Duodenal mucosa (tissue), 2 donors: ENCODE results near the gene DMGDH.
A peak's percentile ranks its signal among the peaks of the same experiment; 100 is the strongest.

Source experiments
- H3K27ac ChIP-seq: one replicate; pipeline ENCODE4 v1.7.0; 2013; ENCODE audit warnings: low read depth, low read length
- H3K27me3 ChIP-seq, 2 donors: one replicate each; pipeline ENCODE4 v1.7.0; 2013; ENCODE audit warnings: low read length in 2 of 2, control low read depth in 1 of 2; ENCODE audit not compliant: insufficient read depth in 2 of 2, control insufficient read depth in 1 of 2
- H3K36me3 ChIP-seq, 2 donors: one replicate each; pipeline ENCODE4 v1.7.0; 2013; ENCODE audit warnings: low read length in 2 of 2, control low read depth in 1 of 2; ENCODE audit not compliant: insufficient read depth in 2 of 2, control insufficient read depth in 1 of 2
- H3K4me1 ChIP-seq, 2 donors: one replicate each; pipeline ENCODE4 v1.7.0; 2013; ENCODE audit warnings: low read length in 2 of 2, control low read depth in 1 of 2; ENCODE audit not compliant: insufficient read depth in 2 of 2, control insufficient read depth in 1 of 2
- H3K4me3 ChIP-seq, 2 donors: one replicate each; pipeline ENCODE4 v1.7.0; 2013; ENCODE audit warnings: low read length in 2 of 2, low read depth in 1 of 2
- H3K9ac ChIP-seq, 2 donors: one replicate each; pipeline ENCODE4 v1.7.0; 2013; ENCODE audit warnings: low read length in 2 of 2, low read depth in 1 of 2
- H3K9me3 ChIP-seq, 2 donors: one replicate each; pipeline ENCODE4 v1.7.0; 2013; ENCODE audit warnings: low read length in 2 of 2, control low read depth in 1 of 2; ENCODE audit not compliant: control insufficient read depth in 1 of 2

The DMGDH gene

DNA sequence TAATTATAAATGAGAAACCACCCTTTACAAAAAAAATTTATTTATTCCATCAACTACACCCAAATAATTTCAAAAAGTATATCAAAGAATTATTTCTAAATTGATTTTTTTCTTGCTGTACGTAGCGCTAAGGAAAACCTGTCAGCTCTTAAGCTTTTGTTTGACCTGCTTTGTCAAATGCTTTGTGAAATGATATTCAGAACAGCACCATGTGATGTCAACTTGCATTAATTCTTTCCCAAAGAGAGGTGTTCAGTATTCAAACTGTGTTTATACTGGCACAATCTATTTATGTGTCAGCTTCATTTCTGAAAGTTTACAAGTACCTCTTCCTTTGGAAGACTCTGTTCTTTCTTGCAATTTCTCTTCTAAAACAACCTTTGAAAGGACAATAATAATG is 72.4 kb downstream of the DMGDH start:
- H3K9me3 ChIP-seq, result no peaks in the 10 kb centered on the region
- no peak overlapping the region for H3K27ac ChIP-seq
- no peak overlapping the region for H3K4me3 ChIP-seq
- H3K4me1 ChIP-seq, result no peaks in the 10 kb centered on the region
- H3K36me3 ChIP-seq, result no peaks in the 10 kb centered on the region
- no peaks in the 10 kb centered on the region for H3K27me3 ChIP-seq
- no peak overlapping the region for H3K9ac ChIP-seq

DNA sequence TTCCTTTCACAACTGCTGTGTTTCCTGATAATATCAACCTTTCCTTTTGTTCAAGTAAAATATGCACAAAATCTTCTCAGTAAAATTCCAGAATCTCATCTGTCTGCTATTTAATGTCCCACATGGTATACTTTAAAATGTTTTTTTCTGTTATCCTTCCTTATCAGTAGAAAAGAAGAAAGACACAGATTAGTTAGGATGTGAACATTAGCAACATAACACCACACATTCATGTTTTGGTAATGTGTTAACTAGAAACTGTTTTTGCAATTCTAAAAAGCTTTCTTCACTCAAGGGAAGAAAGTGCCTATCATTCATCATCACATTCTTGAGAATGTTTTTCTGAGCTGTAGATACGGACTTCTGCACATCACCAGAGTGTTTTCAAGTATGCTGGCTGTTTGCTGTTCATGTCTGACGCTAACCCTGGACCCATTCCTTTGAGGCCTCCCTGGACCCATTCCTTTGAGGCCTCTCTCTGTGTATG is 73.9 kb downstream of the DMGDH start:
- H3K4me1 ChIP-seq, result no peaks in the 10 kb centered on the region

DNA sequence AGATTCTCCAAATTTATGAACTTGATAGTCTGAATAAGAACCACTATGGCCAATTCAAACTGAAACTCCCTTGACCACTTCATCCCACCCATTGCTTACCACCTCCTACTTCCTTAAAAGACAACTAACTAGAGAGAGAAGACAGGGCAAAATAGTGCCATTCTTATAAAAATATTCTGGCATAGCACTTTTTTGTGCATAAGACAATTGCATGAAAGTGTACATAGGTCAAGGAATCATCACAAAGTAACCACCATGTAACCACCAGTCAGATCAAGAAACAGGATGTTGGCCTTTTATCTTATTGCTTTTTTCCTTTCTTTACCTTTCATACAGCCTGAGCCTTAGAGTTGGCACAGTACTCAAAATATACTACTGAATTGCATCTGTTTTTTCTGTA is 76.3 kb downstream of the DMGDH start:
- Histone ChIP-seq H3K27ac (no peak overlapping the region), H3K4me3 (no peak overlapping the region), H3K27me3 (no peaks in the 10 kb centered on the region), H3K9ac (no peak overlapping the region), H3K4me1 (no peaks in the 10 kb centered on the region), H3K36me3 (no peaks in the 10 kb centered on the region), H3K9me3 (no peaks in the 10 kb centered on the region)

More for the DNA sequence above, 73.9 kb downstream of the DMGDH start:
- no peaks in the 10 kb centered on the region for H3K36me3 ChIP-seq
- no peaks in the 10 kb centered on the region for H3K9me3 ChIP-seq
- H3K27ac ChIP-seq, result no peak overlapping the region
- no peaks in the 10 kb centered on the region for H3K27me3 ChIP-seq
- no peak overlapping the region for H3K9ac ChIP-seq
- no peak overlapping the region for H3K4me3 ChIP-seq

DNA sequence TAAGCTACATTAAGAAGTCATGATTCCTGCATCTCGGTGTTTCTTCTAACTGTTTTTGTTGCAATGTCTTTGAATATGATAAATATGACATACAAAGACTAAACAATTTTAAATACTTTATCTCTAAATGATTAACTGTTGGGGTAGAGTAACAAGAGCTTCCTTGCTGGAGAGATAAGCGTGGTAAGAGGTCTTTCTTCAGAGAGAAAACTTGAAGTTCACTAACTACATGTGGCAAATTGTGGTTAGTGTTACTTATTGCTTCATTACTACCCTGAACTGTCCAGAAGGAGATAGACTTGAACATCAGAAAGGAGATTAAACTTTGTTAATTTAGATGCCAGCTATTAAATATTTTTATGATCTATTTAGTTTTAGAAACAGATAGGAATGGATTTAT is 77.3 kb downstream of the DMGDH start:
- Histone ChIP-seq H3K9me3 (no peaks in the 10 kb centered on the region), H3K36me3 (no peaks in the 10 kb centered on the region), H3K27me3 (no peaks in the 10 kb centered on the region), H3K4me1 (no peaks in the 10 kb centered on the region), H3K9ac (no peak overlapping the region), H3K4me3 (no peak overlapping the region), H3K27ac (no peak overlapping the region)

DNA sequence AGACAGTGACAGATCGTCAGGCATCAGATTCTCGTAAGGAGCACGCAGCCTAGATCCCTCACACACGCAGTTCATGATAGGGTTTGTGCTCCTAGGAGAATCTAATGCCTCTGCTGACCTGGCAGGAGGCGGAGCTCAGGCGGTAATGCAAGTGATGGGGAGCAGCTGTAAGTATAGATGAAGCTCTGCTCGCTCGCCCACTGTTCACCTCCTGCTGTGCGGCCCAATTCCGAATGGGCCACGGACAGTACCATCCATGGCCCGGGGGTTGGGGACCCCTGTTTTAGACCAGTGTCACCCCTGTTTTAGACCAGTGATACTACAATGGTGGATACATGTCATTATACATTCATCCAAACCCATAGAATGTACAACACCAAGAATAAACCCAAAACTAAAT is 80.4 kb downstream of the DMGDH start:
- Histone ChIP-seq H3K27me3 (no peaks in the 10 kb centered on the region), H3K4me1 (peaks cover 6 to 7% of the 10 kb centered on the region in 2 donors), H3K27ac (no peak overlapping the region), H3K9me3 (no peaks in the 10 kb centered on the region), H3K4me3 (no peak overlapping the region), H3K9ac (no peak overlapping the region), H3K36me3 (no peaks in the 10 kb centered on the region)

DNA sequence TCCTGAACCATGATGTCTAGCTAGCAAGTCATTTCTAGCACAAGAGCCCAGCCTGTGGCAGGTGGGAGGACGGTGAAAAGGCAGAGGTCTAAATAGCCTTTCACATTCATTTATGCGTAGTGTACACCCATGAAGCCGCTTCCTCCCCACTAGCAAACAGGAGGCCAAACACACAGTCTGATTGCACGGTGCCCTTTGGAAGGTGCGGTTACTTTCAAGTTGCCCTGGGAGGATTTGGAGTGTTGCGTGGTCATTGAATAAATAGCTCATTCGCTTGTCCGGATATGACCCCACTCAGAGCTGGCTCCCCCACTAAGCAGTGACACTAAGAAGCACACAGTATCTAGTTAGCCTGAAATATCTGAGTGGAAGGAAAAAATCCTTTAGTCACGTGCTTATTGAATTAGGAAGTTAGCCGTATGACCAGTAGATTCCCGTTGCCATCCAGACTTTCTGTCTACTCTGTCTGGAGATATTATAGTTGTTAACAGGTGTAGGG is 83.7 kb downstream of the DMGDH start:
- peak overlapping the region; percentile 84 to 89 for H3K4me3 ChIP-seq
- H3K9me3 ChIP-seq, result no peaks in the 10 kb centered on the region
- peak overlapping the region; percentile 53 to 75 for H3K9ac ChIP-seq
- peak overlapping the region; percentile 90 for H3K27ac ChIP-seq
- H3K27me3 ChIP-seq, result no peaks in the 10 kb centered on the region
- peaks cover 14 to 20% of the 10 kb centered on the region in 2 donors for H3K4me1 ChIP-seq
- H3K36me3 ChIP-seq, result no peaks in the 10 kb centered on the region

DNA sequence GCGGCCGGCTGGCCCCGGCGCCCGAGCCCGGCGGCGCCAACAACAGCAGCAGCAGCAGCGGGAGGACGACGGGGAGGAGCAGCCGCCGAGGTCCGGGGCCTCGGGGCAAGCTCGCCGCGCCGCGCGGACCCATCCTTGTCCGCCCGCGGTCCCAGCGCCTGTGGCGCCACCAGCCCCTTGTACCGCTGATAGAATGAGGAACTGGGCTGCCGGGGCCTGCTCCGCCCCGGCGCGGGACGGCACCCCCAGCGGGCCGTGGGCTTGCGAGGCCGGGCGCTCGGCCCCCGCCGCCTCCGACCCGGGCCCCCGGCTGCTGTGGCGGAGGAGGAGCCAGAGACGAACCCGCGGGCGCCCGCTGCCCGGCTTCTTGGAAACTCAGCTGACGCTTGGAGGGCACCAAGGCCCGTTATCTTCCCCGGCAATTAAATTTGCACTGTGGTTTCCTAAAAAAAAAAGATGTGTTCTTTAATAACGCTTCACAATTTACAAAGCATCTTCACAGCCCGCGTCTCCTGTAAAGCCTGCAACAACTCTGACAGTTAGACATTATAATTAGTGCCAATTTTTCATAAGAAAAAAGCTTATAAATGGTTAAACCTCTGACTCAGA is 84.3 kb downstream of the DMGDH start, which contains the start of gene ARSB:
Gene ARSB, minus strand, starts transcription at position 195 of the 609 bp plus-strand sequence. Its CDS starts 62 bp downstream, at position 133.
- peak within 1 kb of the TSS; percentile 90 for H3K27ac ChIP-seq
- H3K9me3 ChIP-seq, result no peaks in the 10 kb centered on the region
- H3K4me3 ChIP-seq, result peak within 1 kb of the TSS; percentile 84 to 89
- H3K27me3 ChIP-seq, result no peaks in the 10 kb centered on the region
- no peaks in the 10 kb centered on the region for H3K36me3 ChIP-seq
- H3K9ac ChIP-seq, result peak within 1 kb of the TSS; percentile 73 to 75
- peaks cover 14 to 21% of the 10 kb centered on the region in 2 donors for H3K4me1 ChIP-seq

DNA sequence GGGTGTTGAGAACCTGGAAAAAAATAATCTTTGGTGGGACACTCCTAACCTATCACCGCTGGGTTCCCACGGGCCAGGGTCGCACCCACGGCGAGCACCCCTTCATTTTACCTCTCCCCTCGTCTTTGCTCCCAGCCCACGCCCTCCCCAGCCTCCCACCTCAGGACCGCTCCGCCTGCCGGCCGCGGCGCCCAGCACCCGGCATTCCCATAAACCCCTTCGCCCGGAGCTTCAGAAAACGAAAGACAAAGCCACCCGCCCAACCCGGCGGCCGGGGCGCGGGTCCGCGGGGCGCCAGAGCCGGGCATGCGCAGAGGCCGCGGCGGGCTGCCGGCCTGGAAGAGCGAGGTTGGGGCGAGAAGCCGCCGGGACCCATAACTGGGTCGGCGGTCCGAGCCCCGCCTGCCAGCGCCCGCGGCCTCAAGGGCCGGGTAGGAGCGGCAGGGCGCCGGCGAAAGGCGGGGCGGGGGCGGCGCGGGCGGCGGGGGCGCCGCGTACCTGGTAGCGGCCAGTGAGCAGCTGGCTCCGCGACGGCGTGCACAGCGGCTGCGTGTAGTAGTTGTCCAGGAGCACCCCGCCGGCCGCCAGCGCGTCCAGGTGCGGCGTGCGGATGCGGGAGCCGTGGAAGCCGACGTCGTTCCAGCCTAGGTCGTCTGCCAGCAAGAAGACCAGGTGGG is 84.9 kb downstream of the DMGDH start:
- H3K27me3 ChIP-seq, result no peaks in the 10 kb centered on the region
- peaks cover 14 to 24% of the 10 kb centered on the region in 2 donors for H3K4me1 ChIP-seq
- H3K9ac ChIP-seq, result peak overlapping the region; percentile 73 to 75
- H3K9me3 ChIP-seq, result no peaks in the 10 kb centered on the region
- no peaks in the 10 kb centered on the region for H3K36me3 ChIP-seq
- H3K4me3 ChIP-seq, result peak overlapping the region; percentile 84 to 89
- peak overlapping the region; percentile 90 for H3K27ac ChIP-seq

DNA sequence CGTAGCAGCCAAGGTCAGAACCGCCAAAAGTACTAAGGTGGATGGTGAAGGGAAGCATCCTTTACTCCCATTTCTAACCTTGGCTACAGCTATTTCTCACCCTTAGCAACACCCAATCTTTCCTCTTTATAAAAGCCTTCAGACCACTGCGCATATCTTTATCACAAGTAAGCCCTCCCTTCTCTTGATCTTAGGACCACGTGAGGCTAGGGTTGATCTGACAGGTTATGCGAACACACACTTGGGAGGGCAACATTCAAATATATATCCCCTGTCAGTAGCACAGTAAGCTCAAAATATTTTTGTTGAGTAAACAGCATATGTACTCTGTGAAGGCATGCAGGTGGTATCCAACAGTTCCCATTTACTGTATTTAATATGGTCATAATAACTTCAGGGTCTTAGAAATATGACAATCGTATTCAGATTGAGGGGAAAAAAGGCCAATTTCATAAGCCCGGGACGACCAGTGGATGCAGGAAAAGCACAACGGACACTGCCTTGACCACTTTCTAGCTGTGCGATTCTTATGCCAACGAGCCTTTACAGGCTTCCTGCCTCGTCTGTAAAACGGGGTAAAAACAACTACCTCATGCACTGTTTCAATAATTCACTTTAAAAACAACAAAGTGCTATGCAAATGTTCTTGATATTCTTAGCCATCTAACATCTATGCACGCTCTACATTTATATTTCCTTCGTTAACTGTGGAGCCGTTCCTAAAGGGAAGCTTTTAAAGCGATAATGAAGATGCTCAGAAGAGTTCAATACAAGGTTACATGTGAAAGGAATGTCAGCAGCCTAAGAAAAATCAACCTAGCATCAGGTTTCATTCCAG is 85.7 kb downstream of the DMGDH start:
- H3K4me1 ChIP-seq, result peaks cover 14 to 24% of the 10 kb centered on the region in 2 donors

More for the DNA sequence above, 85.7 kb downstream of the DMGDH start:
- Histone ChIP-seq H3K4me3 (peak overlapping the region; percentile 84 to 89), H3K27ac (peak overlapping the region; percentile 90), H3K9ac (peak overlapping the region; percentile 8 to 73), H3K36me3 (no peaks in the 10 kb centered on the region), H3K27me3 (no peaks in the 10 kb centered on the region), H3K9me3 (no peaks in the 10 kb centered on the region)
